ENCODE results near the gene ADGRL3.

ADGRL3 gene

DNA sequence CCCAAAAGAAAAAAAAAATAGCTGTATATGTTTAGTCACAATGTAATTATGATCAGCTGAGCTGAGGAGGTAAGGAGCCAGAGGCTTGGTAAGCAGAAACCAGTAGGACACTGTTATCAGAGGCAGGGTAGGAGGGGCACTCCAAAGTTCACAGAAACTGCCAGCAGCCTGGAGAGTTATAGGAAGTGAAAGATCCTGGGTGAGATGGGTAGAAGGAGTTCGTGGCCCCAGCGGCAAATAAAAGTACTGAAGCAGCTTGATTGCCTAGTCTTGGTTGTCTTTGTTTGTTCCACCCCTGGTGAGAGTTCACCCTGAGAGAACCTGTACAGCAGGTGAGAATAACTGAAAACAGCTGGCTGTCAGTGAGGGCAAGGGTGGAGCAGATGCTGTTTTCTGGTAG lies 340.8 kb downstream of the ADGRL3 start:
- TF ChIP-seq, protein P1, sequence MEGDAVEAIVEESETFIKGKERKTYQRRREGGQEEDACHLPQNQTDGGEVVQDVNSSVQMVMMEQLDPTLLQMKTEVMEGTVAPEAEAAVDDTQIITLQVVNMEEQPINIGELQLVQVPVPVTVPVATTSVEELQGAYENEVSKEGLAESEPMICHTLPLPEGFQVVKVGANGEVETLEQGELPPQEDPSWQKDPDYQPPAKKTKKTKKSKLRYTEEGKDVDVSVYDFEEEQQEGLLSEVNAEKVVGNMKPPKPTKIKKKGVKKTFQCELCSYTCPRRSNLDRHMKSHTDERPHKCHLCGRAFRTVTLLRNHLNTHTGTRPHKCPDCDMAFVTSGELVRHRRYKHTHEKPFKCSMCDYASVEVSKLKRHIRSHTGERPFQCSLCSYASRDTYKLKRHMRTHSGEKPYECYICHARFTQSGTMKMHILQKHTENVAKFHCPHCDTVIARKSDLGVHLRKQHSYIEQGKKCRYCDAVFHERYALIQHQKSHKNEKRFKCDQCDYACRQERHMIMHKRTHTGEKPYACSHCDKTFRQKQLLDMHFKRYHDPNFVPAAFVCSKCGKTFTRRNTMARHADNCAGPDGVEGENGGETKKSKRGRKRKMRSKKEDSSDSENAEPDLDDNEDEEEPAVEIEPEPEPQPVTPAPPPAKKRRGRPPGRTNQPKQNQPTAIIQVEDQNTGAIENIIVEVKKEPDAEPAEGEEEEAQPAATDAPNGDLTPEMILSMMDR (IDR thresholded peaks at IDR 0.05; ENCODE audit: low read depth, low read length): no peak
- DNase-seq (ENCODE audit: low read depth, low spot score): no peak
- in situ Hi-C loops (cut with HindIII; ENCODE audit: low sequenced_read_pairs): no loop called here
- no peak overlapping the region for H3K4me3 ChIP-seq (ENCODE audit: low read depth, low read length)

DNA sequence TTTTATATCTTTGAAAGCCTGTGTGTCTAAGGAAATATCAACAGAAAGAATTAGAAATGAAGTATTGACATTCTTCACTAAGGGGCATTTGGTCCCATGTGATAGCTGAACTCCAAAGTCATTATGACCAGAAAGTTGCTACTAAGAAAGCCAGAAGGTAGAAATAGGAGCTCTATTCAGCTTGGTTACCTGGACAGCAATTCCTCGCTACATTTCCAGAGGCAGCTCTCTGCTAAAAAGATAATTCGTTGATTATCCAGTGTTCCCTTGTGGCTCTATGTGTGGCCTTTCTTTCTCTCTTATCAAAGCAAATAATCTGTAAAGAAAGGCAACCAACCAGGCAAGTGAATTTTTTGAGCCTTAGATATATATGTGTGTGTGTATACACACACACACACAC lies 341.3 kb downstream of the ADGRL3 start:
- H3K4me3 ChIP-seq (ENCODE audit: low read depth, low read length): no peak overlapping the region
- TF ChIP-seq, protein P1 (IDR thresholded peaks at IDR 0.05; ENCODE audit: low read depth, low read length): peak; percentile 21
- DNase-seq (ENCODE audit: low read depth, low spot score): no peak
- in situ Hi-C loops (cut with HindIII; ENCODE audit: low sequenced_read_pairs): no loop called here

DNA sequence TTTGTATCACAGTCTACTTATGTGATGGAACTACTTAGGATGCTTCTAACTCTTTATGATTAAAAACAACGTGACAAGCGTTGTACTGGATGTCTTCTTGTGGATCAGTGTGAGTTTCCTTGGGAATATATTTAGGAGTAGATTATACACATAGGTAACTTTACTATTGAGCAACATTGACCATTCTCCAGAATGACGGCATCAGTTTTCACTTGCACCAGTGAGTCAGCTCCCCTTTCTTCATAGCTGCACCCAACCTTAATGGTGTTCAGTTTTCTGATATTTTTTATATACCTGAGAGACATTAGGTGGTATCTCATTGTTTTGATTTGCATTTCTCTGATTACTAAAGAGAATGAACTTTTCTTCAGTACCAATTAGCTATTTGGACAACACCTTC lies 343.9 kb downstream of the ADGRL3 start:
- no peak overlapping the region for H3K4me3 ChIP-seq (ENCODE audit: low read depth, low read length)
- DNase-seq (ENCODE audit: low read depth, low spot score): no peak
- TF ChIP-seq, protein P1 (IDR thresholded peaks at IDR 0.05; ENCODE audit: low read depth, low read length): no peak
- in situ Hi-C loops (cut with HindIII; ENCODE audit: low sequenced_read_pairs): no loop called here

DNA sequence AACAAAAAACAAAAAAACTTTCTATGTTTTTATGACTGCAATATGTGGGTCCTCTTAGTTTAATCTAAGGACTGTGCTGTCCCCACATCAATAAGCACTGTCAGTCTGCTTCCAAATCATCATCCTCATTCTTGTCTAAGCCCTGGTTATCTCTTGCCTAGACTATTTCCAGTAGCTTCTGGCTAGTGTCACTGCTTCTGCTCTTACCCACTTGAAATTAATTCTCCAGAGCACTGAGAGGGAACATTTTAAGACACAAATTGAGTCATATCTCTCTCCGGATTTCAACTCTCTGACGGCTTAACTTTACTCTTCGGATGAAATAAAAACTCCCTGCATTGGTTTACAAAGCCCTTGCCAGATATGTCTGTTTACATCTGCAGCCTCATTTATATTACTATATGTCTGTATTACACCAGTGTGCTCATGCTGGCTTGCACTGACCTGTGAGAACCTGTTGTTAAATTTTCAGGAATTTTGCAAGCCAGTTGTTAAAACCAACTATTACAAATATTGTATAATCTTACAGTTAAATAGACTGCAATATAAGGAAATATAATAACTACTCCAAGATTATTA lies 345.9 kb downstream of the ADGRL3 start:
- in situ Hi-C loops (cut with HindIII; ENCODE audit: low sequenced_read_pairs): no loop called here
- TF ChIP-seq, protein P1 (IDR thresholded peaks at IDR 0.05; ENCODE audit: low read depth, low read length): no peak
- H3K4me3 ChIP-seq (ENCODE audit: low read depth, low read length): no peak overlapping the region
- DNase-seq (ENCODE audit: low read depth, low spot score): no peak

DNA sequence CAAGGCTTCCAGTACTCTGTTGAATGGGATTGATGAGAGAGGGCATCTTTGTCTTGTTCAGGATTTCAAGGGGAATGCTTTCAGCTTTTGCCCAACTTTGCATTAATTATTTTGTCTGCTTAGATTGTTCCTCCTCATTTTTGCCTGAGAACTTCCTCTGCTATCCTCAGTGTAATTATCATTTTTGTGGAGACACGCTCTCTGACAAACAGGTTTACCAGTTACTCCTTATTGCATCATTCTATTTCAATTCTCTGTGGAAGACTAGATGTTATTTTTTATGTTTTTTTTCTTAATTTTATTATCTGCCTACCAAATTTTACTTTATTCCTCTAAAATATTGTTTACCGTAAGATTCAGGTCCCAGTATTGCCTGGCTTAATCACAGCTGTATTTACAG lies 349.2 kb downstream of the ADGRL3 start:
- in situ Hi-C loops (cut with HindIII; ENCODE audit: low sequenced_read_pairs): no loop called here
- H3K4me3 ChIP-seq (ENCODE audit: low read depth, low read length): no peak overlapping the region
- DNase-seq (ENCODE audit: low read depth, low spot score): no peak
- TF ChIP-seq, protein P1 (IDR thresholded peaks at IDR 0.05; ENCODE audit: low read depth, low read length): no peak

DNA sequence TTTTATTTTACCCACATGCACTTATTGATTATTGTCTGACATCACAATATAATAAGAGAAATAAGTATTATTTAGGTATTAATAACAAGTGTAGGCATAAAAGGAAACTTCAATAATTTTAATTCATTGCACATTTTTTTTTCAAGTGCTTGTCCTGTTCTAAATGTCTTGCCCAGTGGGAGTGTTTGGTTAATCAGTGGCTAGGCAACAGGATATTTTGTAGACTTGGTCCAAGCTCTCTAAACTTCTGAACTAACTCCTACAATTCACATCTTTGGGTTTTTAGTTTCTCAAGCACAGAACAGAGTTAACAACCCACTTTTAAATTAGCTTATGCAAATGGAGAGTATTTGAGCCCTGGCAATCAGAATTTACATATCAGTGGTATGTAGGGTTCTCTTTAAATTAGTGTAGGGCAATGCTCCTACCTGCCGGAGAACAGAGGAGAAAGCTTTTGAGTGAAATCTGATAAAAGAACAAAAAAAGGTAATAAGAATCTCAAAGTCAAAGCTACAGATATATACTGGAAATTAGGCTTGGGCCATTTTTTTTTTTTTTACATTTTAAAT lies 353.5 kb downstream of the ADGRL3 start:
- H3K4me3 ChIP-seq (ENCODE audit: low read depth, low read length): no peak overlapping the region
- no peak for DNase-seq (ENCODE audit: low read depth, low spot score)
- in situ Hi-C loops (cut with HindIII; ENCODE audit: low sequenced_read_pairs): no loop called here
- TF ChIP-seq, protein P1 (IDR thresholded peaks at IDR 0.05; ENCODE audit: low read depth, low read length): no peak
